Effector memory CD4-positive, alpha-beta T cell (primary cell): ENCODE measurements around the gene ANK3.

Source experiments
- DNase-seq, 3 donors: peaks; one replicate each; pipeline ENCODE4 v3.0.0-alpha.2; 2020
- H3K27ac ChIP-seq: 2 replicates; pipeline ENCODE4 v1.7.0; 2013; ENCODE audit warnings: mild to moderate bottlenecking, low read length, moderate library complexity; ENCODE audit not compliant: insufficient read depth, poor library complexity, severe bottlenecking
- H3K27me3 ChIP-seq: replicated peaks from 2 replicates; pipeline ENCODE4 v1.7.0; 2013; ENCODE audit warnings: mild to moderate bottlenecking, low read length; ENCODE audit not compliant: insufficient read depth, control insufficient read depth, poor library complexity, severe bottlenecking
- H3K36me3 ChIP-seq: 2 replicates; pipeline ENCODE4 v1.7.0; 2013; ENCODE audit warnings: mild to moderate bottlenecking, low read length, moderate library complexity; ENCODE audit not compliant: control insufficient read depth, insufficient read depth
- H3K4me1 ChIP-seq: 2 replicates; pipeline ENCODE4 v1.7.0; 2013; ENCODE audit warnings: low read length, mild to moderate bottlenecking; ENCODE audit not compliant: control insufficient read depth, insufficient read depth, poor library complexity, severe bottlenecking
- H3K4me3 ChIP-seq: 2 replicates; pipeline ENCODE4 v1.7.0; 2013; ENCODE audit warnings: low read length, low read depth, mild to moderate bottlenecking; ENCODE audit not compliant: insufficient read depth, poor library complexity, severe bottlenecking
- H3K9me3 ChIP-seq: 2 replicates; pipeline ENCODE4 v1.7.0; 2013; ENCODE audit warnings: mild to moderate bottlenecking, low read length, moderate library complexity; ENCODE audit not compliant: control insufficient read depth

ANK3 gene

DNA sequence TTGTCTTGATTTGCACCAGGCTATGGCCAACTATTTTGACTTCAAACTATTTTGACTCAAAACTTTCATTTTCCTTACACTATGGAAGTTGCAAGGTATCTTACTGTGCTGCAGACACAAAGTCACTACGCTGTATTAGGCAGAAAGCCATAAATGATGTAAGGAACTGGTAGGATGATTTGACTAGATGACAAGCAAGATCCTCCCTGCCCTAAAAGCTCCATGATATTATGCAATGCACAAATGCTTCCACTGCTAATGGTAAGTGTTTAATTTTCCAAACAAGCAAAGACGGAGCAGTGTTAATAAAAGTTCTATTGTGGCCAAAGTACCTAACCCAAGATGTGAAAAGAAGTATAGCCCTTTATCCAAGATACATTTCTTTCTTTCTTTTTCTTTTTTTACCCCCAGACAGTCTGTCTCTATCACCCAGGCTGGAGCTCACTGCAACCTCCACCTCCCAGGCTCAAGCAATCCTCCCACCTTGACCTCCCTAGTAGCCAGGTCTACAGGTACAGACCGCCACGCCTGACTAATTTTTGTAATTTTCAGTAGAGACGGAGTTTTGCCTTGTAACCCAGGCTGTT lies 98.2 kb downstream of the ANK3 start:
- H3K4me3 ChIP-seq = no peak overlapping the region
- H3K27ac ChIP-seq = no peak overlapping the region
- H3K36me3 ChIP-seq = no peaks in the 10 kb centered on the region
- H3K27me3 ChIP-seq = no peaks in the 10 kb centered on the region
- no peak for DNase-seq
- no peaks in the 10 kb centered on the region for H3K4me1 ChIP-seq
- no peaks in the 10 kb centered on the region for H3K9me3 ChIP-seq

DNA sequence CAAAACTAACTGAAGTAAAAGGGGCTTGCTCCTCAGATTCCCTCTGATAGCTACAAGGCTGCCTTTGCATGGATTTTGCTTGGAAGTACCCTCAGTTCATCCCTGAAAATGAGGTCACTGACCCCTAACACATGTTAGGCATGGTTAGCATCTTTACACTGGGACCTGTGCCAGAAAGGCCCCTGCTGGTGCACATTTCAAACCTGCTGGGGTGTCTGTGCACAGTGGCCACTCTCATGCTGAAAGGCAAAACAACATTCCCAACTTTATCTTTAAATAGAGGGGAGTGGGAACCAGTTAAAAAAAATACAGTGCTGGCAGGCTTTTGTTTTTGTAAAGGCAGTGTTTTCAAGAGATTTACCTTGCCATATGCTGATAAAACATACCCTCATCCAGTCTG lies 99.1 kb downstream of the ANK3 start:
- H3K27ac ChIP-seq = no peak overlapping the region
- no peaks in the 10 kb centered on the region for H3K27me3 ChIP-seq
- DNase-seq = no peak
- H3K36me3 ChIP-seq = no peaks in the 10 kb centered on the region
- H3K4me3 ChIP-seq = no peak overlapping the region
- H3K4me1 ChIP-seq = no peaks in the 10 kb centered on the region
- no peaks in the 10 kb centered on the region for H3K9me3 ChIP-seq

DNA sequence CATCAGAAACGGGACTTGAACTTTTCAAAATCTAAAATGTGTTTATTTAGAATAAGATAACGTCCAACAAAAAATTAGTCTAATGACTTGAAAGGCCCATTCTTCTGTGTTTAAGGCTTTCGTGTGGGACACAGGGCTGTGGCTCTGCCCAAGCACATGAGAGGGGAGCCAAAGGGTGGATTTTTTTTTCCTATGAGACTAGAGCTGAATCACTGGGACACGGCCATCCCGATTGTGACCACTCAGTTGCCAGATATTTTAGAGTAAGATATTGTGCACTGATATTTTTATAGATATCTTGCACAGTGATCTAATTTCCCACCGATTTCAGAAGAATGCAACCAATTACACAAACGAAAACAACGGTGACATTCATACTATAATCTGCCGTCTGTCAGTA lies 99.9 kb downstream of the ANK3 start:
- Histone ChIP-seq H3K4me1 (no peaks in the 10 kb centered on the region), H3K9me3 (no peaks in the 10 kb centered on the region), H3K27me3 (no peaks in the 10 kb centered on the region), H3K27ac (no peak overlapping the region), H3K36me3 (no peaks in the 10 kb centered on the region), H3K4me3 (no peak overlapping the region)
- no peak for DNase-seq

DNA sequence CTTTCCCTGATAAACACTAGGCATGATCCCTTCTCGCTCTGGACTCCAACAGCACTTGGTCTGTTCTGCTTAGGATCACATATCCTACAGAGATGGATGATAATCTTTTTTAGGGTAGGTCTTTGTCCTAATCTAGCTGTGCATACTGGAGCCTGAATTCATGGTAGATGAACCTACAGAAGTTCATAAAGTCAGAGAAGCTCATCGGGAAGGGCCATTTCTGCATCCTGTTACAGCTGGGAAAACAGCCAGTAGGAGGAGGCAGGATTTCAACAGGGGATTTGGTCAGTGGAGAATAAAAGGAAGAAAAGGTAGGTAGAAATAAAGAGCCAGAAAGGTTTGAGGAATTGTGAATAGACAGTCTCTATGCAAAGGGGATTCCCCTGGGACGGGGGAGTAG lies 101.4 kb downstream of the ANK3 start:
- H3K9me3 ChIP-seq = no peaks in the 10 kb centered on the region
- no peak for DNase-seq
- H3K27me3 ChIP-seq = no peaks in the 10 kb centered on the region
- H3K4me1 ChIP-seq = no peaks in the 10 kb centered on the region
- H3K27ac ChIP-seq = no peak overlapping the region
- H3K4me3 ChIP-seq = no peak overlapping the region
- H3K36me3 ChIP-seq = no peaks in the 10 kb centered on the region

DNA sequence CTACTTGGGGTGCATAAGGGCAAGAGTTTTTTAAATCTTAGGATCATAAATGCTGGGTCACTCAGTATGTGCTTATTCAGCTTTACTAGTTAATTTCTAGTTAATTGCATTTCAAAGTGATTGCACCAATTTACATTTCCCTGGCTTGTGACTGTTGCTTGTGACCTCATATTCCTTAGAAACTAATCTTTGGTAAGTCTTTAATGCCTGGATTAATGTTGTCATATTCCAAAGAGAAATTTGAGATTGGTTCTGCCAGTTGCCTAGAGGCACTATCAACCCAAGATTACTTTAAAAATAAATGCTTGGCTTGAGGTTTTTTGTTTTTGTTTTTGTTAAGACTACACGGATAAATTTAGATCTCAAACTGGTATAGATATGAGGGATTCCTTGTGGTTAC lies 103.1 kb downstream of the ANK3 start:
- Histone ChIP-seq H3K27me3 (no peaks in the 10 kb centered on the region), H3K36me3 (no peaks in the 10 kb centered on the region), H3K4me1 (no peaks in the 10 kb centered on the region), H3K4me3 (no peak overlapping the region), H3K27ac (no peak overlapping the region), H3K9me3 (no peaks in the 10 kb centered on the region)
- no peak for DNase-seq

DNA sequence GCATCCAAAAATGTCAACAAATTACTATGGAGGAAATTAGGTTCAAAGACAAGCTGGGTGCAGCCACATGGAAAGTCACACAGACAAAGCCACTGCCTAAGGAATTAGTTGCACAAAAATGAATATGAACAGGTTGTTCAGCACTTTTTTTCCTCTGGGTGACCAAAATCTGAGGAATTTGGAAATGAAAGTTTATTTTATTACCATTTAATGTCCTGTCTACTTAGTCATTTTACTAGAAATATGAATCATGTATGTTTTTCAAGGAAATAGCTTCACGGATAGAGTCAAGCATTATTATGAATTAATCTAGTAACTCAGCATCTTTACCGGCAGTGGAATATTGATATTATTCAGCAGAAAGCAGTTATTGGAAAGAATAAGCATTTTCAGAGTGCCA lies 106.3 kb downstream of the ANK3 start:
- peaks cover 6% of the 10 kb centered on the region for H3K36me3 ChIP-seq
- no peaks in the 10 kb centered on the region for H3K9me3 ChIP-seq
- H3K27ac ChIP-seq = no peak overlapping the region
- no peak for DNase-seq
- H3K4me1 ChIP-seq = no peaks in the 10 kb centered on the region
- H3K4me3 ChIP-seq = no peak overlapping the region
- no peaks in the 10 kb centered on the region for H3K27me3 ChIP-seq

DNA sequence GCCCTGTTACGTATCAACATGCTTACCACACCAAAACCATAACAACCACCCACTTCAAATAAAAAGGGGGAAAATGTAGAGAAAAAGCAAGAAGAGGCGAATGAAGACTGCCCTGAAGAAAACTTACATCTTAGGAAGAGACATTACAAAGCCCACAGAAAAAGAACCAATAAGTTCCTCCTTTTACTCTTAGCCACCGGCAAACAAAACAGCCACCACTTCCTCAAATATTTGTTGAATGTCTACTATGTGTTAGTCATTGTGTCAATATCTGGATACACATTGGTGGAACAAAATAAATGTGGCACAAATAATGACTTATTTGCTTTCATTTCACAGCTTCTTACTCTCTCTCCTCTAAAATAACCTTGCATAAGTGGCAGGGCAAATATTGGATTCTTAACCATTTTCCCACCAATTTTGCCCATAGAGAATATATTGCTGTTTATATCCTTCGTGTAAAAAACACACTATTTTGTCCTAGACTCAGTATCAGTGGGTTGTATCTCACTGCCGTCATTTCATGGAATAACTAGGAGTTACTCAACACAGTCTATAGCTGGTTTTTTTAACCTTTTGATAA lies 106.8 kb downstream of the ANK3 start:
- DNase-seq = no peak
- Histone ChIP-seq H3K4me3 (no peak overlapping the region), H3K27ac (no peak overlapping the region)

DNA sequence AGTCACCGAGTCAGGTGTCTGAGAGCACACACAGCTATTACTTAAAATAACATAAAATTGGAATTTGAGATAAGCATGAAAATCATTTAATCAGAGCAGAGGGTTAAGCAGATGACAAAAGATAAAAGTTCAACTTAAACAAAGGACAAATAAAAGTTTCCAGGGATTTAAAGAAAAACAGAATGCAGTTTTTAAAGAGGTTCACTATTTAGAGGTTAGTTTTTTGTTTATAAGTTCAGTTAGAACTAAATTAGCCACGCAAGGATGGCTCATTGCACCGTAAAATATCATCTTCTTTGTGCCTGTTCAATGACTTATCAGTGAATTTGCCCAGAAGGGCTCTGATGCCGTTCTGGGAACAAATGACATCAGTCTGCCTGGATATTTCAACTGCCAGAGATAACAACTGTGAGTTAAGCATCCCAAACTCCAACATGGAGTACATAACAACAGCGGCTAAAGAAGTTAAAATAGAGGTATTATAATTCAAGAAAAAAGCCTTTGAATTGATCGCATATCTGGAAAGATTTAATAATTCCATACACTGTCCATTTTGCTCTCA lies 107.8 kb downstream of the ANK3 start:
- H3K27ac ChIP-seq = no peak overlapping the region
- no peaks in the 10 kb centered on the region for H3K27me3 ChIP-seq
- H3K9me3 ChIP-seq = no peaks in the 10 kb centered on the region
- H3K4me3 ChIP-seq = no peak overlapping the region
- H3K36me3 ChIP-seq = peaks cover 8% of the 10 kb centered on the region
- no peaks in the 10 kb centered on the region for H3K4me1 ChIP-seq
- no peak for DNase-seq

More for the DNA sequence above, 106.8 kb downstream of the ANK3 start:
- peaks cover 8% of the 10 kb centered on the region for H3K36me3 ChIP-seq
- H3K27me3 ChIP-seq = no peaks in the 10 kb centered on the region
- H3K4me1 ChIP-seq = no peaks in the 10 kb centered on the region
- H3K9me3 ChIP-seq = no peaks in the 10 kb centered on the region

DNA sequence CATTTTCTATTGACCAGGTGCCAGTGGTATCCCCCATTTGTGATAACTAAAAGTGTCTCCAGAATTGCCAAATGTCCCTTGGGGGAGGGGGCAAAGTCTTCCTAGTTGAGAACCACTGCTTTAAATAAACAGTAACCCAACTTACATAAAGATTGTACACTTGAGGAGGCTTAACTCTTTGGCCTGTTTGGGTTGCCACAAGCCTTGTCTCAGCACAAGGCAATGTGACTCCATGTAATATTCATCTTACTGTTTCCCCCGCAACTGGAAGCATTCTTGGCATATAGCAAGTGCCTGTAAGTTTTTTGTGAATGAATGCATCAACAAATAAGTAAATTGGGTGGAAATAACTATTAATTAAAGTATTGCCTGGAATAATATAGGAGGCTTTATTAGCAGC lies 108.3 kb downstream of the ANK3 start:
- H3K27ac ChIP-seq = no peak overlapping the region
- DNase-seq = no peak
- no peaks in the 10 kb centered on the region for H3K27me3 ChIP-seq
- H3K36me3 ChIP-seq = peaks cover 8% of the 10 kb centered on the region
- no peaks in the 10 kb centered on the region for H3K9me3 ChIP-seq
- no peak overlapping the region for H3K4me3 ChIP-seq
- no peaks in the 10 kb centered on the region for H3K4me1 ChIP-seq

DNA sequence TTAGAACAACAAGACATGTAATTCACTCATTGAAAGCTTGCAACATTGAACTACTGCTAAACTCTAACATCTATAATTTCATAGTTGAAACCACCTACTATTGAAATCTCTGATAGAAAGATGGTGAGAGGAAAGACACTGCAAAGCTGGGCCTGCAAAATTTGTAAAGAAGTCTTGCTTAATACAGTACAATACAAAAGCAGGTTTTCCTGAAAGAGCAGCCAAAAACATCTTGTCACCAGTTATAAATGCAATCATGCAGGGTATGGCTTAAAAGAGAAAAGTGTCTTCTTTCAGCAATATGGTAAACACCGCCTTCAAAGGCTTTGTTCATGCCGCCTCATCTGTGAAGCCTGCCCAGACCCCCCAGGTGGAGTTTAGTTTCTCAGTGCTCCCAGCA lies 109.2 kb downstream of the ANK3 start:
- Histone ChIP-seq H3K27ac (no peak overlapping the region), H3K9me3 (no peaks in the 10 kb centered on the region), H3K4me3 (no peak overlapping the region), H3K36me3 (peaks cover 8% of the 10 kb centered on the region), H3K4me1 (no peaks in the 10 kb centered on the region), H3K27me3 (no peaks in the 10 kb centered on the region)
- DNase-seq = no peak
